ENCODE data around the gene HNRNPH1. TPM values are rescaled to one million over a fixed set of nuclear protein-coding genes. Genes with fewer than 3 reads are reported as not detected.

HNRNPH1 gene
- total RNA-seq, 1 experiment from 2014 or later: 587 TPM

GRCh38 chr5:179603308-179603707 lies 20.2 kb downstream of the HNRNPH1 start:
- Histone ChIP-seq H3K27me3 (ENCODE audit: control insufficient read depth, insufficient read depth, low read length) (no peaks in the 10 kb centered on the region), H3K4me3 (ENCODE audit: low read depth in 2 of 2, low read length in 2 of 2) (no peak overlapping the region), H3K27ac (ENCODE audit: low read length) (no peak overlapping the region), H3K36me3 (ENCODE audit: control insufficient read depth, insufficient read depth, low read length) (peaks cover 3% of the 10 kb centered on the region), H3K4me1 (ENCODE audit: control insufficient read depth, insufficient read depth, low read length) (peaks cover 8% of the 10 kb centered on the region; the same call in 1 of the 2 replicates), H3K9me3 (ENCODE audit: control insufficient read depth, insufficient read depth, low read depth, low read length) (no peaks in the 10 kb centered on the region)
- intact Hi-C loops (cut with micrococcal nuclease; ENCODE audit: unreplicated experiment): no loop called here
- ATAC-seq (no peak), DNase-seq (ENCODE audit: low read depth, low spot score) (no peak)
- no peak for TF ChIP-seq CTCF (IDR thresholded peaks at IDR 0.05)
- TF ChIP-seq POLR2AphosphoS5 (IDR thresholded peaks at IDR 0.05; ENCODE audit: low read depth, low read length): no peak
- no peak for TF ChIP-seq SIN3A (IDR thresholded peaks at IDR 0.05; ENCODE audit: borderline replicate concordance, insufficient read depth, low read depth, low read length)
- TF ChIP-seq REST (IDR thresholded peaks at IDR 0.05; ENCODE audit: insufficient read depth in 1 of 2, low read depth in 2 of 2, low read length in 1 of 2): no peak
- no peak for TF ChIP-seq TCF7L2 (IDR thresholded peaks at IDR 0.05; ENCODE audit: low read depth, low read length)
- in situ Hi-C loops (cut with HindIII; ENCODE audit: low pct_unique_long_range_greater_than_20kb, low sequenced_read_pairs): no loop called here
- ChIA-PET POLR2A (interaction anchor here (0.5 kb wide), 1 partner anchor 25 kb away, joined by 4 read pairs; no protein-coding TSS in a partner anchor), CTCF (no interaction called here)
- no TSS peak for BruUV-seq (replicated peaks)

GRCh38 chr5:179601871-179602625 lies 21.4 kb downstream of the HNRNPH1 start:
- no TSS peak for BruUV-seq (replicated peaks)
- no peaks in the 10 kb centered on the region for H3K27me3 ChIP-seq (ENCODE audit: control insufficient read depth, insufficient read depth, low read length)
- in situ Hi-C loops (cut with HindIII; ENCODE audit: low pct_unique_long_range_greater_than_20kb, low sequenced_read_pairs) (no loop called here), intact Hi-C loops (cut with micrococcal nuclease; ENCODE audit: unreplicated experiment) (no loop called here)
- H3K9me3 ChIP-seq (ENCODE audit: control insufficient read depth, insufficient read depth, low read depth, low read length): no peaks in the 10 kb centered on the region
- ATAC-seq (no peak), DNase-seq (ENCODE audit: low read depth, low spot score) (no peak)
- TF ChIP-seq POLR2AphosphoS5 (IDR thresholded peaks at IDR 0.05; ENCODE audit: low read depth, low read length) (no peak), SIN3A (IDR thresholded peaks at IDR 0.05; ENCODE audit: borderline replicate concordance, insufficient read depth, low read depth, low read length) (no peak), TCF7L2 (IDR thresholded peaks at IDR 0.05; ENCODE audit: low read depth, low read length) (no peak), REST (IDR thresholded peaks at IDR 0.05; ENCODE audit: insufficient read depth in 1 of 2, low read depth in 2 of 2, low read length in 1 of 2) (no peak), CTCF (IDR thresholded peaks at IDR 0.05) (no peak)
- no peak overlapping the region for H3K27ac ChIP-seq (ENCODE audit: low read length)
- ChIA-PET POLR2A (no interaction called here), CTCF (no interaction called here)
- no peak overlapping the region for H3K4me3 ChIP-seq (ENCODE audit: low read depth in 2 of 2, low read length in 2 of 2)
- H3K36me3 ChIP-seq (ENCODE audit: control insufficient read depth, insufficient read depth, low read length): peaks cover 3% of the 10 kb centered on the region
- H3K4me1 ChIP-seq (ENCODE audit: control insufficient read depth, insufficient read depth, low read length): no peaks in the 10 kb centered on the region
